ENCODE results near the gene CHRDL1.
A peak's percentile ranks its signal among the peaks of the same experiment; 100 is the strongest.
"Not testable (repeated sequence)": the region's sequence is repeated elsewhere in the genome, so short reads cannot be mapped to it uniquely, and the experiment has no call there.

The CHRDL1 gene

DNA sequence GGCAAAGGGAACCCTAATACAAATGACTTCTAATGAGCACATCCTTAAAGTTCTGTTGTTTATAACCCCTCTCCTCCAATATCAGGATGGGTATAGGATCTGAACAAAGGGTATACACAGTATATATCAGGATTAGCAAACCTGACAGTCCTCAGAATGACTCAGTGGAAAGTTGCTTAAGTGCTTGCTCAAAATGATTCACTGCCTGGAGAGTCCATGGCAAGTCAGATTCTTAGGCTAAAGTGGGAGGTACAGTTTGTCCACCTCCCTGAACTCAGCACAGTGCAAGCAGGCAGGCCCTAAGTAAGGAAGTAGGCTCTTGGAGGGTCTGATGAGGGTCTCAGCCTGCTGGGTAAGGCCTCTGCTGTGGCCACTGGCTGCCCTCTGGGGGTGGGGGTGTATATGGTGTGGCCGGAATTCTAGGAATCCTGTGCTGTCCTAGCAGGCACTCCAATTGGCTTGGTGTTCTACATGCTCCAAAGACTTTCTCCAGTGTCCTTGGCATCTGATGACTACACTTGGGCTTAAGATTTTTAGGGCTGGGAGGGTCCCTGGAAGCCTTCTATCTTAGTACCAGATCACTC is 54.3 kb downstream of the CHRDL1 start:
- FAIRE-seq: no peak

GRCh38 chrX:110734894-110735541 is 60.6 kb downstream of the CHRDL1 start:
- no peak for FAIRE-seq

DNA sequence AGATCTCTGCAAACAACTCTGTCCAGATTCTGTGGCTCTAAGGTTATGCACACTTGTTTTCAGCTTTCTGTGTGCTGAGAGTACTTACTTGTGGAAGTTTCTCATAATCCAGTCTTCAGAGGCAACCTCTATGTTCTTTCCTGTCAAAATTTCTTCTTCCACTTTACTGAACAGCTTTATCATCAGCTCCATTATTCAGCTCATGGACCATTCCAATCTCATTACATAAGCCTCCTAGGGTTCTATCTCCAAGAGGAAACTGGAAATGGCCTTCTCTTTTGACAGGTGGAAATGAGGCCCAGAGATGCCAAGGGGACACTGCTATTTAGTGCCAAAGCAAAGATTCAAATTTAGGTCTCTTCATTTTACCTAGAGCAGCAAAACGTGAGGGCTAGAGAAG is 61.3 kb downstream of the CHRDL1 start:
- FAIRE-seq: no peak

DNA sequence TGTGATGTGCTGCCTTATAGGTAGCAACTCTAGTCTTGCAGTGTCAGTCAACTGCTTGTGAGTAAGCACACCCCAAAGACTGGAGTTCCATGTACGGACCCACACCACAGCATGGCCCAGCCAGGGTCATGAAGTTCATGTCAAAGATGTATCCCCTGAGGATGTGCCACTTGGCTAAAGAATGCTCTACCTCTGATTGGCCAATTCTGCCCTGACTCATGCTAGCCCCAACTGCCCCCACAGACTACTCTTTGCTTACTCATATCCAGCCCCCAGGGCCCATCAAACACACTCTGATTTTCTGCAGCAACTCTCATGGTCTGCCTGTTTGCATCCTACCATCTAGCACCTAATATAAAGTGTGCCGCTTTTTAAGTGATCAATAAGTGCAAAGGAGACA is 62.5 kb downstream of the CHRDL1 start:
- FAIRE-seq: no peak

DNA sequence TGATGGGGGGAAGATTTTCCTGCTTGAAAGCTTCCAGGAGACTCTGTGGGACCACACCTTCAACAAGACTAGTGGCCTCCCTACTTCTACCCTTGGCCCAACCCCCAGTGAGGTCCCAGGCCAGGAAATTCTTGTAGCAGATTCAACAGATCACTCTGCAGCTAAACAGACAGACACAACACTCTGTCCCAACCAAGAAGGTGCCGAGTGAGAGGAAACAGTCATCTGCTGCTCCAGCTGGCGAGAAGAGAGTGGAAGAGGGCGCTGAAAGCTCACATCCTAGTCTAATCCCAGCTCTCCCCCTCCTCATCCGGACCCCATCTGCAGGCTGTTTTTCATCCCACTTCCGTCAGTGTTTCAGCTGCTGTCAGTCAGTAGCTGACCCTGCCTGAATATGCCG is 63.4 kb downstream of the CHRDL1 start:
- FAIRE-seq: no peak

GRCh38 chrX:110723844-110724243 is 71.8 kb downstream of the CHRDL1 start:
- FAIRE-seq: no peak

- no peak for FAIRE-seq
These were observed 73.5 kb downstream of the CHRDL1 start for GRCh38 chrX:110722135-110722534.

- FAIRE-seq: no peak
These were observed 82.0 kb downstream of the CHRDL1 start for GRCh38 chrX:110713666-110714065.

DNA sequence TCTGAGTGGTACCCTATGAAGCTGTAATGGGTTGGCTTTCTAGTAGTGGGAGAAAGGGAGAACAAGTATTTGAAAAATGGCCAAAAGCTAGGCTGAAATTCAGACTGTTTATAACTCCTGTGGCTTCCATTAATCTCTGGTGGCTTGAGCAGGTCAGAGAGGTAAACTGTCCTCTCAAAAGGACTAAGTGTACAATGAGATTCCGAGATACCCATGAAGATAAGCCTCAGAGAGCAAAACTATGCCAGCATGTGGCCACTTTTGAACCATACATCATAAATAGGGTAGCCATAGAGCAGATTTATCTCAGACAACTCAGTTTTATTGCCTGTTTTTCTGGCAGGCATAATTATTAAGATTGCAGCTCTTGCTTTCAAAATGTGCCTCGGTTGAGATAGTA is 89.2 kb downstream of the CHRDL1 start:
- no peak for FAIRE-seq

DNA sequence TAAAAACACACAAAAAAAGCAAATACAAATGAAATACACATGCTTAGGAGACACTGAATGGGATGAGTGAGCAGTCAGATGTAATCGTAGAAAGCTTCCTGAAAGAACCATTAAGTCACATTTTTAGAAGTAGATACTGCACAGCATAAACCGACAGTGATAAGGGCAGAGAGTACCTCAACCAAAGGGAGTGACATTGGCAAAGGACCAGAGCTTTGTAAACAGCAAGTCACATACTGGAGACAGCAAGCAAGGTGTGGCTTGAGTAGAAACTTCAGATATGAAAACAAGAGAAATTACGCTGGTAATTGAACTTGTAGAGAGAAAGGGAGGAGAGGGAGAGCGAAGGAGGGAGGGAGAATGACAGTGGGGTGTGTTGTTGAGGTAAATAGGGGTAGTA is 92.0 kb downstream of the CHRDL1 start:
- no peak for FAIRE-seq

GRCh38 chrX:110699109-110699508 is 96.5 kb downstream of the CHRDL1 start:
- FAIRE-seq: no peak

DNA sequence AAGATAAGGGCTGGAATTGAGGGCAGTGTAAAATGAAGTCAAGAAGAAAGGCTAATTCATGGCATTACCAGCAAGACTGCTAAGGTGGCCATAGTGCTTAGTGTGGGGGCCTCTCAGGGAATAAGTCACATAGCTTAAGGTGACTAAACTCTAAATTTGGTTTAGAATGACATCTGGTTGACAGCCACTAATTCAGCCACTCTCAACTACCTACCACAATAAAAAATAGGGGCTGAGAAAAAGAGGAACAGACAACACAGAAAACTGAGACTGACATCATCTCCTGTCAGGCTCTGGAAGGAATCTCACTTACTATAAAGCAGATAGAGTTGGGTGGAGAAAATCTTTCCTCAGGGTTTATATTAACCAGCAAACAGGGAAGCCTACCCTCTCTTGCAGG is 96.9 kb downstream of the CHRDL1 start:
- FAIRE-seq: no peak

- no peak for FAIRE-seq
These were observed 102.8 kb downstream of the CHRDL1 start for GRCh38 chrX:110692866-110693265.

GRCh38 chrX:110691446-110691845 is 104.2 kb downstream of the CHRDL1 start:
- FAIRE-seq: no peak

DNA sequence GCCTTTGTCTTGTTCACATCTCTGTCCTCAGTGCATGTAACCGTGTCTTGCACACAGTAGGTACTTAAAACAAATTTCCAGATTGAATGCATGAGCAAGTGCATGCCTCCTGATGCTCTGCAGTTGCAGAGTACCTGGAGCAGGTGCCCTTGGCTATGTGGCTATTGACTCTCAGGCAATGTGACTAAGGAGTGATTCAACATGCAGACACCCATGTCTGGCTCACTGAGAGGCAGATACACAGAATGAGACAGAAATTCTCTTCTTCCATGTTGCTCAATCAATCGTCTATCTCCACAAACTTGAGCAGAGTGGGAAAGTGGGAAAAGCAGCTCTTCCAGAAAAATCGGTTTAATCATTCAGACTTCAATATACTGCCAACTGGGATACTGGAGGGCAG is 111.0 kb downstream of the CHRDL1 start:
- no peak for FAIRE-seq

- FAIRE-seq: no peak
These were observed 111.7 kb downstream of the CHRDL1 start for GRCh38 chrX:110683925-110684324.

- no peak for FAIRE-seq
These were observed 117.0 kb downstream of the CHRDL1 start for GRCh38 chrX:110678591-110678990.

DNA sequence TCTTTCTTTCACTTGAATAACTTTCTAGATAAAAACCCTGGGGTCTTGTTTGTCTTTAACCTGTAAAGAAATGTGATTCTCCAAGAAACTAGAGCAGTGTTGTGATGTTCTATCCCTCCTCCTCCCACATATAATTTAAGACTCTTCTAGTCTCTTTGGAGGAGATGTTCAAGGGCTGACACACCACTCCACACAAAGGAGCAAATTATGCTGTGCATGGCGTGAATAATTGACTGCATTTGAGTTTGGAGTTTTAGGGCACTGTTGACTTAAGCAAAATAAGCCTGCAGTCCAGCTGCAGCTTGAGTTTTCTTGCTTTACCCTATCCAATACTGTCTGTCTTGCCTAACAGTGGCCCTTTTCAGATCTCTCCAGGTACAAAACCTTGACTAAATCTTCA is 119.7 kb downstream of the CHRDL1 start:
- no peak for FAIRE-seq

- no peak for FAIRE-seq
These were observed 124.4 kb downstream of the CHRDL1 start for GRCh38 chrX:110671068-110671803.

- no peak for FAIRE-seq
These were observed 126.0 kb downstream of the CHRDL1 start for GRCh38 chrX:110669572-110669971.

GRCh38 chrX:110667706-110668105 is 127.9 kb downstream of the CHRDL1 start:
- FAIRE-seq: no peak

- peak; percentile 34 for FAIRE-seq
These were observed 130.2 kb downstream of the CHRDL1 start for GRCh38 chrX:110665223-110666002.

DNA sequence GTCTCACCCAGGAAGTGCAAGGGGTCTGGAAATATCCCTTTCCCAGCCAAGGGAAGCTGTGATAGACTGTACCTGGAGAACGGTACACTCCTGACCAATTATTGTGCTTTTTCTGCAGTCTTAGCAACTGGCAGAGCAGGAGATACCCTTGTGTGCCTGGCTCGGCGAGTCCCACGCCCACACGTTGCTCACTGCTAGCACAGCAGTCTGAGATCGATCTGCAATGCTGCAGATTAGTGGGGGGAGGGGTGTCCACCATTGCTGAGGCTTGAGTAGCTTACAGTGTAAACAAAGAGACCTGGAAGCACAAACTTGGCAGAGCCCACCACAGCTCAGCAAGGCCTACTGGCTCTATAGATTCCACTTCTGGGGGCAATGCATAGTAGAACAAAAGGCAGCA is 138.5 kb downstream of the CHRDL1 start:
- no peak for FAIRE-seq

DNA sequence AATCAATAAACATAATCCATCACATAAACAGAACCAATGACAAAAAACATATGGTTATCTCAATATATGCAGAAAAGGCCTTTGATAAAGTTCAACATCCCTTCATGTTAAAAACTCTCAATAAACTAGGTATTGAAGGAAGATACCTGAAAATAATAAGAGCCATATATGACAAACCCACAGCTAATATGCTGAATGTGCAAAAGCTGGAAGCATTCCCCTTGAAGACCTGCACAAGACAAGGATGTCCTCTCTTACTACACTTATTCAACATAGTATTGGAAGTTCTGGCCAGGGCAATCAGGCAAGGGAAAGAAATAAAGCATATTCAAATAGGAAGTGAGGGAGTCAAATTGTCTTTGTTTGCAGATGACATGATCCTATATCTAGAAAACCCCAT is 141.3 kb downstream of the CHRDL1 start:
- not testable (repeated sequence) for FAIRE-seq

All from A204.1 (cell line).